HG03342 (cell line): Measurements from ENCODE around the gene KAT6B.

Experiments
- ATAC-seq: cut with Tn5 transposase; IDR thresholded peaks from one replicate; pipeline ENCODE4 v1.9.1; 2021; ENCODE audit warnings: mild to moderate bottlenecking, moderate library complexity; ENCODE audit not compliant: unreplicated experiment

The KAT6B gene

GRCh38 chr10:74822521-74823089 lies 3.8 kb upstream of the KAT6B start:
- ATAC-seq: no peak

GRCh38 chr10:74823791-74824183 lies 2.6 kb upstream of the KAT6B start:
- no peak for ATAC-seq

- ATAC-seq: no peak
These were observed 2.1 kb upstream of the KAT6B start for GRCh38 chr10:74824184-74824899.

GRCh38 chr10:74824900-74825370 lies 1.5 kb upstream of the KAT6B start:
- ATAC-seq: no peak

- ATAC-seq: no peak
These were observed 844 bp upstream of the KAT6B start for GRCh38 chr10:74825371-74826141.

- no peak for ATAC-seq
These were observed 643 bp downstream of the KAT6B start for GRCh38 chr10:74827045-74827441.

GRCh38 chr10:74827694-74828093 lies 1.3 kb downstream of the KAT6B start:
- ATAC-seq: no peak

- ATAC-seq: no peak
These were observed 2.5 kb downstream of the KAT6B start for GRCh38 chr10:74828946-74829345.

GRCh38 chr10:74831518-74832120 lies 5.2 kb downstream of the KAT6B start:
- no peak for ATAC-seq

GRCh38 chr10:74835963-74836362 lies 9.6 kb downstream of the KAT6B start:
- ATAC-seq: no peak

- ATAC-seq: no peak
These were observed 10.5 kb downstream of the KAT6B start for GRCh38 chr10:74836877-74837276.

- no peak for ATAC-seq
These were observed 11.3 kb downstream of the KAT6B start for GRCh38 chr10:74837743-74838142.

GRCh38 chr10:74839708-74840107 lies 13.3 kb downstream of the KAT6B start:
- no peak for ATAC-seq

GRCh38 chr10:74841265-74841973 lies 15.0 kb downstream of the KAT6B start:
- ATAC-seq: no peak

- no peak for ATAC-seq
These were observed 16.0 kb downstream of the KAT6B start for GRCh38 chr10:74842301-74842954.

- ATAC-seq: no peak
These were observed 20.6 kb downstream of the KAT6B start for GRCh38 chr10:74846958-74847357.

- no peak for ATAC-seq
These were observed 25.4 kb downstream of the KAT6B start for GRCh38 chr10:74851831-74852230.

- ATAC-seq: no peak
These were observed 26.0 kb downstream of the KAT6B start for GRCh38 chr10:74852381-74852780.

GRCh38 chr10:74854610-74855009 lies 28.2 kb downstream of the KAT6B start:
- no peak for ATAC-seq

- no peak for ATAC-seq
These were observed 28.6 kb downstream of the KAT6B start for GRCh38 chr10:74855027-74855426.
